Transverse colon (tissue), 4 donors: ENCODE measurements around the gene SLC6A7.
"Not testable (repeated sequence)": the region's sequence is repeated elsewhere in the genome, so short reads cannot be mapped to it uniquely, and the experiment has no call there.

ENCODE experiments used
- EP300 ChIP-seq: sonication (generic); formaldehyde crosslinking; IDR thresholded peaks from one replicate; pipeline ENCODE4 v1.6.1; 2017; ENCODE audit warnings: antibody characterized with exemption, low read depth
- POLR2A ChIP-seq: fragments of 450-650 bp; IDR thresholded peaks from one replicate; pipeline ENCODE4 v1.6.1; 2016; ENCODE audit warnings: antibody characterized with exemption, mild to moderate bottlenecking, moderate library complexity
- POLR2AphosphoS5 ChIP-seq, 3 donors: sonication (generic); formaldehyde crosslinking; IDR thresholded peaks; one replicate each; pipeline ENCODE4 v1.6.1; 2016; ENCODE audit warnings: antibody characterized with exemption in 3 of 3
- TF ChIP-seq, protein P1 (sequence below), 5 experiments: fragments of 200-600 bp in 3 of 5; fragments of 450-650 bp in 2 of 5; sonication (generic) in 3 of 5; IDR thresholded peaks; 1 replicate in 2 of 5; 2 replicates in 3 of 5; pipeline ENCODE4 v1.5.1; 2016 to 2017; ENCODE audit warnings: antibody characterized with exemption in 5 of 5, inconsistent platforms in 3 of 5, mild to moderate bottlenecking in 2 of 5, moderate library complexity in 1 of 5

DNA sequence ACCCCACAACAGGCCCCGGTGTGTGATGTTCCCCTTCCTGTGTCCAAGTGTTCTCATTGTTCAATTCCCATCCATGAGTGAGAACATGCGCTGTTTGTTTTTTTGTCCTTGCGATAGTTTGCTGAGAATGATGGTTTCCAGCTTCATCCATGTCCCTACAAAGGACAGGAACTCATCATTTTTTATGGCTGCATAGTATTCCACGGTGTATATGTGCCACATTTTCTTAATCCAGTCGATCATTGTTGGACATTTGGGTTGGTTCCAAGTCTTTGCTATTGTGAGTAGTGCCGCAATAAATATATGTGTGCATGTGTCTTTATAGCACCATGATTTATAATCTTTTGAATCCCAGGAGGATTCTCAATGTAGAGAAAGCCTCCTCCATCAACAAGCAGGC is 58.6 kb downstream of the SLC6A7 start:
- TF ChIP-seq, protein P1, sequence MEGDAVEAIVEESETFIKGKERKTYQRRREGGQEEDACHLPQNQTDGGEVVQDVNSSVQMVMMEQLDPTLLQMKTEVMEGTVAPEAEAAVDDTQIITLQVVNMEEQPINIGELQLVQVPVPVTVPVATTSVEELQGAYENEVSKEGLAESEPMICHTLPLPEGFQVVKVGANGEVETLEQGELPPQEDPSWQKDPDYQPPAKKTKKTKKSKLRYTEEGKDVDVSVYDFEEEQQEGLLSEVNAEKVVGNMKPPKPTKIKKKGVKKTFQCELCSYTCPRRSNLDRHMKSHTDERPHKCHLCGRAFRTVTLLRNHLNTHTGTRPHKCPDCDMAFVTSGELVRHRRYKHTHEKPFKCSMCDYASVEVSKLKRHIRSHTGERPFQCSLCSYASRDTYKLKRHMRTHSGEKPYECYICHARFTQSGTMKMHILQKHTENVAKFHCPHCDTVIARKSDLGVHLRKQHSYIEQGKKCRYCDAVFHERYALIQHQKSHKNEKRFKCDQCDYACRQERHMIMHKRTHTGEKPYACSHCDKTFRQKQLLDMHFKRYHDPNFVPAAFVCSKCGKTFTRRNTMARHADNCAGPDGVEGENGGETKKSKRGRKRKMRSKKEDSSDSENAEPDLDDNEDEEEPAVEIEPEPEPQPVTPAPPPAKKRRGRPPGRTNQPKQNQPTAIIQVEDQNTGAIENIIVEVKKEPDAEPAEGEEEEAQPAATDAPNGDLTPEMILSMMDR (IDR thresholded peaks at IDR 0.05) = not testable (repeated sequence)
- TF ChIP-seq EP300; POLR2AphosphoS5 (IDR thresholded peaks at IDR 0.05); POLR2A: not testable (repeated sequence)
